CD14-positive monocyte (primary cell): ENCODE measurements around the gene BBS9. TPM values are rescaled to one million over a fixed set of nuclear protein-coding genes. Genes with fewer than 3 reads are reported as not detected.
"Not testable (repeated sequence)": the region's sequence is repeated elsewhere in the genome, so short reads cannot be mapped to it uniquely, and the experiment has no call there.

Experiments used
- DNase-seq, 3 donors: peaks; one replicate each; pipeline ENCODE4 v3.0.0-alpha.2; 2011 to 2022
- H2AFZ ChIP-seq: 2 replicates; pipeline ENCODE4 v1.6.0; 2012; ENCODE audit warnings: mild to moderate bottlenecking, low read depth, low read length, inconsistent platforms; ENCODE audit not compliant: insufficient read depth, poor library complexity, severe bottlenecking
- H3K27ac ChIP-seq, 2 donors: 1 replicate in 1 of 2; 2 replicates in 1 of 2; pipeline ENCODE4 v1.5.1; 2012 to 2013; ENCODE audit warnings: low read length in 2 of 2, control low read depth in 1 of 2, inconsistent platforms in 1 of 2, low read depth in 1 of 2, mild to moderate bottlenecking in 1 of 2
- H3K27me3 ChIP-seq, 2 donors: one replicate each; pipeline versions ENCODE4 v1.6.0 to v1.6.1; 2011 to 2013; ENCODE audit warnings: low read length in 2 of 2; ENCODE audit not compliant: control insufficient read depth in 2 of 2, insufficient read depth in 2 of 2
- H3K36me3 ChIP-seq, 2 donors: replicated peaks in 1 of 2; 1 replicate in 1 of 2; 2 replicates in 1 of 2; pipeline versions ENCODE4 v1.5.1 to v1.6.1; 2012 to 2013; ENCODE audit warnings: low read length in 2 of 2, control low read depth in 1 of 2, inconsistent platforms in 1 of 2, mild to moderate bottlenecking in 1 of 2; ENCODE audit not compliant: insufficient read depth in 2 of 2, control insufficient read depth in 1 of 2
- H3K4me1 ChIP-seq, 2 donors: 1 replicate in 1 of 2; 2 replicates in 1 of 2; pipeline versions ENCODE4 v1.5.1 to v1.6.1; 2012 to 2013; ENCODE audit warnings: low read length in 2 of 2, control low read depth in 1 of 2, inconsistent platforms in 1 of 2, mild to moderate bottlenecking in 1 of 2, moderate library complexity in 1 of 2; ENCODE audit not compliant: insufficient read depth in 2 of 2, control insufficient read depth in 1 of 2
- H3K4me2 ChIP-seq: replicated peaks from 2 replicates; pipeline ENCODE3; 2012; ENCODE audit warnings: low read length, moderate library complexity, mild to moderate bottlenecking; ENCODE audit not compliant: poor library complexity, severe bottlenecking; ENCODE audit errors: extremely low read depth
- H3K4me3 ChIP-seq, 3 experiments: fragments of 200-600 bp in 1 of 3; sonication (generic) in 1 of 3; replicated peaks in 1 of 3; 1 replicate in 2 of 3; 2 replicates in 1 of 3; pipeline ENCODE4 v1.5.1; 2011 to 2013; ENCODE audit warnings: low read length in 3 of 3, mild to moderate bottlenecking in 3 of 3, control low read depth in 2 of 3, low read depth in 2 of 3, inconsistent platforms in 1 of 3, moderate library complexity in 1 of 3
- H3K79me2 ChIP-seq: 2 replicates; pipeline ENCODE4 v1.6.0; 2012; ENCODE audit warnings: mild to moderate bottlenecking, control low read depth, inconsistent platforms, low read length, moderate library complexity; ENCODE audit not compliant: insufficient read depth
- H3K9ac ChIP-seq: 2 replicates; pipeline ENCODE4 v1.6.0; 2017; ENCODE audit warnings: low read length, mild to moderate bottlenecking; ENCODE audit not compliant: insufficient read depth, poor library complexity, severe bottlenecking
- H3K9me3 ChIP-seq, 2 donors: replicated peaks in 1 of 2; 1 replicate in 1 of 2; 2 replicates in 1 of 2; pipeline versions ENCODE4 v1.5.1 to v1.6.1; 2012 to 2013; ENCODE audit warnings: low read length in 2 of 2, control low read depth in 1 of 2; ENCODE audit not compliant: control insufficient read depth in 1 of 2, insufficient read depth in 1 of 2
- H4K20me1 ChIP-seq: 2 replicates; pipeline ENCODE4 v1.6.0; 2012; ENCODE audit warnings: mild to moderate bottlenecking, low read length, control low read depth, moderate library complexity; ENCODE audit not compliant: insufficient read depth
- H3K27ac Mint-ChIP-seq, 7 donors: one replicate each; pipeline ENCODE4 v1.8.0; 2020; ENCODE audit warnings: mild to moderate bottlenecking in 7 of 7, mixed read lengths in 7 of 7, moderate library complexity in 6 of 7, inconsistent platforms in 2 of 7
- H3K27me3 Mint-ChIP-seq, 3 donors: one replicate each; pipeline ENCODE4 v1.8.0; 2021 to 2022; ENCODE audit warnings: low read depth in 3 of 3, mild to moderate bottlenecking in 3 of 3, mixed read lengths in 3 of 3, moderate library complexity in 3 of 3, inconsistent platforms in 1 of 3
- H3K36me3 Mint-ChIP-seq, 2 donors: one replicate each; pipeline ENCODE4 v1.8.0; 2020; ENCODE audit warnings: mixed read lengths in 2 of 2, inconsistent platforms in 1 of 2, mild to moderate bottlenecking in 1 of 2
- H3K4me1 Mint-ChIP-seq: one replicate; pipeline ENCODE4 v1.8.0; 2020; ENCODE audit warnings: mild to moderate bottlenecking, mixed read lengths
- H3K4me3 Mint-ChIP-seq, 2 donors: one replicate each; pipeline ENCODE4 v1.8.0; 2020; ENCODE audit warnings: mild to moderate bottlenecking in 2 of 2, mixed read lengths in 2 of 2, moderate library complexity in 1 of 2
- H3K9me3 Mint-ChIP-seq, 7 donors: one replicate each; pipeline ENCODE4 v1.8.0; 2020 to 2022; ENCODE audit warnings: mixed read lengths in 7 of 7, mild to moderate bottlenecking in 6 of 7, moderate library complexity in 6 of 7, inconsistent platforms in 2 of 7
- CTCF ChIP-seq: fragments of 200-600 bp; IDR thresholded peaks from one replicate; pipeline ENCODE4 v1.8.0; 2022; ENCODE audit warnings: antibody characterized with exemption, mild to moderate bottlenecking
- WGBS: methylation state at CpG from one replicate; pipeline ENCODE4 v1.1.5; 2013; ENCODE audit warnings: missing lambda C conversion rate; ENCODE audit not compliant: insufficient coverage; 5-methylcytosine and 5-hydroxymethylcytosine counted together
- intact Hi-C, 2 donors: fragments of 100-400 bp; cut with micrococcal nuclease; formaldehyde crosslinking; loops; one replicate each; pipeline versions ENCODE4 v1.15.0 to v1.15.1; 2023
- polyA plus RNA-seq, 3 donors: library from polyadenylated mRNA; depleted of rRNA in 1 of 3; unstranded in 2 of 3; stranded (reverse) in 1 of 3; fragments of 300-500 nt in 2 of 3; fragments of >200 nt in 1 of 3; fragmentation: Illumina TruSeq in 2 of 3; gene quantifications; 1 replicate in 2 of 3; 2 replicates in 1 of 3; pipeline ENCODE4 v1.2.3, GENCODE V29; 2012 to 2021

Gene BBS9
- polyA plus RNA-seq, 3 donors, result 4.9 to 7.5 (median 6.8) TPM

- Mint-ChIP-seq H3K36me3 (peaks cover 31 to 35% of the 10 kb centered on the region in 2 donors), H3K27ac (no peak overlapping the region), H3K4me1 (no peaks in the 10 kb centered on the region), H3K9me3 (peaks cover 0 to 3% (median 0%) of the 10 kb centered on the region in 7 donors), H3K4me3 (no peak overlapping the region), H3K27me3 (peaks cover 0 to 2% (median 0%) of the 10 kb centered on the region in 3 donors)
- Histone ChIP-seq H3K27ac (no peak overlapping the region), H3K4me2 (no peak overlapping the region), H3K9ac (no peak overlapping the region), H4K20me1 (no peaks in the 10 kb centered on the region), H3K27me3 (no peaks in the 10 kb centered on the region), H3K79me2 (no peaks in the 10 kb centered on the region), H2AFZ (no peak overlapping the region), H3K4me1 (no peaks in the 10 kb centered on the region), H3K36me3 (peaks cover 22 to 40% of the 10 kb centered on the region in 2 donors), H3K4me3 (no peak overlapping the region), H3K9me3 (no peaks in the 10 kb centered on the region)
- intact Hi-C loops, result no loop called here
- DNase-seq, result no peak
- 83% methylated on average over 2 of the region's 5 CpGs for WGBS
- no peak for TF ChIP-seq CTCF
Observed at GRCh38 chr7:33091641-33092191, 37.6 kb upstream of the BBS9 start.

- H3K27ac ChIP-seq, result no peak overlapping the region
- no peaks in the 10 kb centered on the region for H3K4me1 ChIP-seq
- no peak for DNase-seq
- no peak overlapping the region for H3K9ac ChIP-seq
- no peak overlapping the region for H3K4me3 Mint-ChIP-seq
- peaks cover 0 to 2% (median 0%) of the 10 kb centered on the region in 7 donors for H3K9me3 Mint-ChIP-seq
- no peak overlapping the region for H3K4me2 ChIP-seq
- peaks cover 0 to 2% (median 0%) of the 10 kb centered on the region in 3 donors for H3K27me3 Mint-ChIP-seq
- H3K4me1 Mint-ChIP-seq, result no peaks in the 10 kb centered on the region
- H3K4me3 ChIP-seq, result no peak overlapping the region
- H3K79me2 ChIP-seq, result no peaks in the 10 kb centered on the region
- peaks cover 47 to 50% of the 10 kb centered on the region in 2 donors for H3K36me3 Mint-ChIP-seq
- no peaks in the 10 kb centered on the region for H4K20me1 ChIP-seq
- H3K27me3 ChIP-seq, result no peaks in the 10 kb centered on the region
- H3K27ac Mint-ChIP-seq, result no peak overlapping the region
- H3K36me3 ChIP-seq, result peaks cover 34 to 56% of the 10 kb centered on the region in 2 donors
- no peaks in the 10 kb centered on the region for H3K9me3 ChIP-seq
- TF ChIP-seq CTCF, result no peak
- intact Hi-C loops, result no loop called here
- no peak overlapping the region for H2AFZ ChIP-seq
- 97% methylated on average over 4 of the region's 4 CpGs for WGBS
Observed at GRCh38 chr7:33093266-33093665, 36.1 kb upstream of the BBS9 start.

- peaks cover 47 to 71% of the 10 kb centered on the region in 2 donors for H3K36me3 ChIP-seq
- H3K27me3 Mint-ChIP-seq, result not testable (repeated sequence)
Observed at GRCh38 chr7:33094745-33095275, 34.6 kb upstream of the BBS9 start.

More at GRCh38 chr7:33094745-33095275, 34.6 kb upstream of the BBS9 start:
- H4K20me1 ChIP-seq, H3K4me2 ChIP-seq, H3K9ac ChIP-seq, H3K9me3 Mint-ChIP-seq, H3K4me1 ChIP-seq, DNase-seq, H3K9me3 ChIP-seq, H3K27me3 ChIP-seq, H3K4me1 Mint-ChIP-seq, H3K27ac Mint-ChIP-seq, H3K4me3 Mint-ChIP-seq, intact Hi-C loops, H3K4me3 ChIP-seq, H2AFZ ChIP-seq, H3K27ac ChIP-seq, H3K79me2 ChIP-seq: not testable (repeated sequence)
- WGBS, result 100% methylated on average over 1 of the region's 6 CpGs
- H3K36me3 Mint-ChIP-seq, result peaks cover 62 to 64% of the 10 kb centered on the region in 2 donors
